ENCODE results near the gene C16orf87. TPM values are rescaled to one million over a fixed set of nuclear protein-coding genes. Genes with fewer than 3 reads are reported as not detected.

Gene C16orf87
- total RNA-seq, 2 experiments from 2014 or later = 18.0 to 19.6 TPM

DNA sequence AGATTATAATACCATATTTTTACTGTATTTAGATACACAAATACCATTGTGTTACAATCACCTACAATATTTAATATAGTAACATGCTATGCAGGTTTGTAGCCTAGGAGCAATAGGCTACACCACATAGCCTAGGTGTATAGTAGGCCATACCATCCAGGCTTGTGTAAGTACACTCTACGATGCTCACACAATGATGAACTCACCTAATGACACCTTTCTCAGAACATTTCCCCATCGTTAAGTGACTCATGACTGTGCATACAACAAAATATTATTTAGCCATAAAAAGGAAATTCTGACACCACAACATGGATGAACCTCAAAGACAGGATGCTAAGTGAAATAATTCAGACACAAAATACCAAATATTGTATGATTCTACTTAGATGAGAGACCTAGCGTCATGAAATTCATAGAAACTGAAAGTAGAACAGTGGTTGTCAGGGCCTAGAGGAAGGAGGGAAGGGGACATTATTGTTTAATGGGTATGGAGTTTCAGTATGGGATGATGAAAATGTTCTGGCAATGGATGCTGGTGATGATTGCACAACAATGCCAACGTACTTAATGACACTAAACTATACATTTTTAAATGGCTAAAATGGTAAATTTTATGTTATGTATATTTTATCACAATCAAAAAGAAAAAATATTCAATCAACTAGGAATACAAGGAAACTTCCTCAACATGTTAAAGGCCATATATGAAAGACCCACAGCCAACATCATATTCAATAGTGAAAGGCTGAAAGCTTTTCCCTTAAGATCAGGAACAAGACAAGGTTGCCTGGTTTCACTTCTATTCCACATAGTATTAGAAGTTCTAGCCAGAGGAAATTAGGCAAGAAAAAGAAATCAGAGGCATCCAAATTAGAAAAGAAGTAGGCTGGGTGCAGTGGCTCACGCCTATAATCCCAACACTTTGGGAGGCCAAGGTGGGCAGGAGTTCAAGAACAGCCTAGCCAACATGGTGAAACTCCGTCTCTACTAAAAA is 5.9 kb upstream of the C16orf87 start:
- Mint-ChIP-seq H3K4me1 (peaks cover 4% of the 10 kb centered on the region), H3K27ac (no peak overlapping the region), H3K27me3 (peaks cover 8% of the 10 kb centered on the region), H3K9me3 (peaks cover under 1% of the 10 kb centered on the region), H3K36me3 (ENCODE audit: low read depth) (no peaks in the 10 kb centered on the region), H3K4me3 (no peak overlapping the region)
- no peak for DNase-seq
- CTCF ChIA-PET = no interaction called here
- POLR2A ChIA-PET = no interaction called here

DNA sequence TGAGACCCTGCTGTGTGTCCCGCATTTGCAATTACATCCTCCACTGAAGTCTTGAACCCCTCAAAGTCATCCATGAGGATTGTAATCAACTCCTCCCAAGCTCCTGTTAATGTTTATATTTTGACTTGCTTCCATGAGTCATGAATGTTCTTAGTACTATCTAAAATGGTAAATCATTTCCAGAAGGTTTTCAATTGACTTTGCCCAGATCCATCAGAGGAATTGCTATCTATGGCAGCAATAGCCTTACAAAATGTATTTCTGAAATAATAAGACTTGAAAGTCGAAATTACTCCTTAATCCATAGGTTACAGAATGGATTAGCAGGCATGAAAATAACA is 2.5 kb upstream of the C16orf87 start:
- H3K27ac Mint-ChIP-seq = no peak overlapping the region
- H3K36me3 Mint-ChIP-seq (ENCODE audit: low read depth) = peaks cover 10% of the 10 kb centered on the region
- no peak for DNase-seq
- no peaks in the 10 kb centered on the region for H3K9me3 Mint-ChIP-seq
- POLR2A ChIA-PET = no interaction called here
- peaks cover 8% of the 10 kb centered on the region for H3K27me3 Mint-ChIP-seq
- H3K4me3 Mint-ChIP-seq = no peak overlapping the region
- CTCF ChIA-PET = interaction anchor here (0.7 kb wide), 1 partner anchor 120 kb away, joined by 3 read pairs; no protein-coding TSS in a partner anchor
- H3K4me1 Mint-ChIP-seq = peaks cover 21% of the 10 kb centered on the region

DNA sequence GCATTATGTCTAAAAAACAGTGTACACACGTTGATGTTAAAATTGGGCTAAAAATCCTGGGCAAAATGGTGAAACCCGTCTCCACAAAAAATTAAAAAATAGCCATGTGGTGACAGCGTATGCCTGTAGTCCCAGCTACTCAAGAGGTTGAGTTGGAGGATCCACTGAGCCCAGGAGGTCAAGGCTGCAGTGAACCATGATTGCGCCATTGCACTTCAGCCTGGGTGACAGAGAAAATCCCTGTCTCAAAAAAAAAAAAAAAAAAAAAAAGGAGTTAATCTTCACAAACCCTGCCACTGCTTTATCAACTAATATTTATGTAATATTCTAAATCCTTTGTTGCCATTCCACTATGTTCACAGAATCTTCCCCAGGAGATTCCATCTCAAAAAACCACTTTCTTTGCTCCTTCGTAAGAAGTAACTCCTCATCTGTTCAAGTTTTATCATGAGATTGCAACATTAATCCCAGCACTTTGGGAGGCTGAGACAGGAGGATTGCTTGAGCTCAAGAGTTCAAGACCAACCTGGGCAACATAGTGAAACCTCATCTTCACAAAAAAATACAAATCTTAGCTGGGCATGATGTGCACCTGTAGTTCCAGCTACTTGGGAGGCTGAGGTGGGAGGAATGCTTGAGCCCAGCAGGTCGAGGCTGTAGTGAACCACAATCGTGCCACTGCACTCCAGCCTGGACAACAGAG is 1.9 kb upstream of the C16orf87 start:
- H3K27me3 Mint-ChIP-seq = peaks cover 7% of the 10 kb centered on the region
- H3K36me3 Mint-ChIP-seq (ENCODE audit: low read depth) = peaks cover 10% of the 10 kb centered on the region
- POLR2A ChIA-PET = no interaction called here
- H3K4me1 Mint-ChIP-seq = peaks cover 27% of the 10 kb centered on the region
- CTCF ChIA-PET = interaction anchor here (0.7 kb wide), 1 partner anchor 120 kb away, joined by 3 read pairs; no protein-coding TSS in a partner anchor
- H3K9me3 Mint-ChIP-seq = no peaks in the 10 kb centered on the region
- no peak for DNase-seq
- H3K27ac Mint-ChIP-seq = no peak overlapping the region
- no peak overlapping the region for H3K4me3 Mint-ChIP-seq

GRCh38 chr16:46830417-46830901 is 521 bp downstream of the C16orf87 start:
- CTCF ChIA-PET = interaction anchor here (0.7 to 1.4 kb wide), 2 partner anchors 10 to 140 kb away, joined by 3 read pairs; partner anchors contain the start of gene ORC6
- peak overlapping the region; percentile 98 for H3K4me3 Mint-ChIP-seq
- peaks cover 7% of the 10 kb centered on the region for H3K27me3 Mint-ChIP-seq
- DNase-seq = peak; percentile 51
- POLR2A ChIA-PET = interaction anchor here (0.8 to 4.7 kb wide), 16 partner anchors 8 to 210 kb away, joined by 3 to 30 read pairs (median 5); partner anchors contain the start of genes DNAJA2, GPT2, ORC6 and SHCBP1
- peaks cover 10% of the 10 kb centered on the region for H3K36me3 Mint-ChIP-seq (ENCODE audit: low read depth)
- H3K27ac Mint-ChIP-seq = peak overlapping the region; percentile 93
- H3K9me3 Mint-ChIP-seq = no peaks in the 10 kb centered on the region
- peaks cover 39% of the 10 kb centered on the region for H3K4me1 Mint-ChIP-seq

GRCh38 chr16:46828943-46829342 is 2.0 kb downstream of the C16orf87 start:
- H3K4me1 Mint-ChIP-seq = peaks cover 45% of the 10 kb centered on the region
- peaks cover 5% of the 10 kb centered on the region for H3K27me3 Mint-ChIP-seq
- H3K4me3 Mint-ChIP-seq = peak overlapping the region; percentile 98
- CTCF ChIA-PET = interaction anchor here (0.6 to 1.8 kb wide), 8 partner anchors 9 to 616 kb away, joined by 3 to 6 read pairs (median 3); no protein-coding TSS in a partner anchor
- H3K36me3 Mint-ChIP-seq (ENCODE audit: low read depth) = peaks cover 16% of the 10 kb centered on the region
- no peaks in the 10 kb centered on the region for H3K9me3 Mint-ChIP-seq
- DNase-seq = no peak
- H3K27ac Mint-ChIP-seq = peak overlapping the region; percentile 93
- POLR2A ChIA-PET = interaction anchor here (0.7 to 4.7 kb wide), 12 partner anchors 9 to 208 kb away, joined by 3 to 30 read pairs (median 5); partner anchors contain the start of genes DNAJA2, ORC6 and SHCBP1

DNA sequence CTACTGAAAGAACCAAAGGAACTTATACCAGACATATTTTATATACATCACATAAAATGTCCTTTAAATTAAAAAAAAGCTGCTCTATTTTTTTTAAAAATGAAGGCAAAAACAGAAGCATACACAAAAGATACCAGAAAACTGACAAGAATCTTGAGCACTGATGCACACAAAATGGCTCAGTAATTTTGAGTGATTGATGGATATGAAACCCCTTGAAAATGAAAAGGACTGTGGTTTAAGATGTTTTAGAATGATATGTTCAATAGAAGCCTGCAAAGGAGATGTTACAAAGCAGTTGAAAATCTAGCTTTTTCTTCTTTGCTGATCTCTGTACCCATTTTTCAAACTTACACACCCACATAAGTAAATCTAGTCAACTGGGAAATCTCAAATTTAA is 2.7 kb downstream of the C16orf87 start:
- Mint-ChIP-seq H3K4me1 (peaks cover 51% of the 10 kb centered on the region), H3K27ac (peak overlapping the region; percentile 93), H3K4me3 (peak overlapping the region; percentile 98), H3K27me3 (peaks cover 2% of the 10 kb centered on the region), H3K36me3 (ENCODE audit: low read depth) (peaks cover 21% of the 10 kb centered on the region), H3K9me3 (no peaks in the 10 kb centered on the region)
- DNase-seq = no peak
- ChIA-PET POLR2A (interaction anchor here (0.6 to 4.7 kb wide), 15 partner anchors 8 to 1538 kb away, joined by 3 to 30 read pairs (median 5); partner anchors contain the start of genes DNAJA2, ORC6 and SHCBP1), CTCF (interaction anchor here (0.7 to 1.8 kb wide), 3 partner anchors 15 to 210 kb away, joined by 3 to 5 read pairs (median 3); no protein-coding TSS in a partner anchor)

DNA sequence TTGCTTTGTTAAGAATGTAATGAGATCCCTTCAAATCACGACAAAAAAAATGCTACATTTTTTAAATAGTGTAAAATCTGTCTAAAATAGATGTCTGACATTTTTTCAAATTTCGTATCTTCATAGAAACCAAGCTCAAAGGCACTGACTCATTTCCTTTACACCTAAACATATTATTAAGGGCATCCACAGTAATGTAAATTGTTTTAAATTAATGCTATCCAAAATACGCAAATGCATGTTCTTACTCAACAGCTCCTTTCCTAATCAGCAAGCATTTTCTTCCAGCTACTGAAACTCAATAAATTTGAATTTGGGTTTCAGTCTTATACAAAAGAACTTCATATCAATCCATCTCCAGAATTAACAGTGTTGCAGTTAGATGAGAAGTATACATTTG is 4.3 kb downstream of the C16orf87 start:
- Mint-ChIP-seq H3K36me3 (ENCODE audit: low read depth) (peaks cover 21% of the 10 kb centered on the region), H3K9me3 (no peaks in the 10 kb centered on the region), H3K27ac (peak overlapping the region; percentile 58), H3K4me3 (peak overlapping the region; percentile 37), H3K4me1 (peaks cover 51% of the 10 kb centered on the region), H3K27me3 (no peaks in the 10 kb centered on the region)
- DNase-seq = no peak
- CTCF ChIA-PET = interaction anchor here (1.3 to 1.6 kb wide), 2 partner anchors 26 to 153 kb away, joined by 3 to 4 read pairs; no protein-coding TSS in a partner anchor
- POLR2A ChIA-PET = interaction anchor here (0.7 to 2.6 kb wide), 5 partner anchors 10 to 137 kb away, joined by 3 to 9 read pairs (median 3); partner anchors contain the start of gene ORC6

GRCh38 chr16:46822270-46822669 is 8.7 kb downstream of the C16orf87 start:
- ChIA-PET POLR2A (interaction anchor here (0.9 to 1.9 kb wide), 5 partner anchors 9 to 202 kb away, joined by 3 to 10 read pairs (median 4); partner anchors contain the start of gene C16orf87), CTCF (interaction anchor here (1.3 to 2.7 kb wide), 2 partner anchors 20 to 131 kb away, joined by 3 to 5 read pairs; no protein-coding TSS in a partner anchor)
- H3K9me3 Mint-ChIP-seq = no peaks in the 10 kb centered on the region
- H3K27ac Mint-ChIP-seq = no peak overlapping the region
- peaks cover 30% of the 10 kb centered on the region for H3K4me1 Mint-ChIP-seq
- H3K4me3 Mint-ChIP-seq = no peak overlapping the region
- no peaks in the 10 kb centered on the region for H3K27me3 Mint-ChIP-seq
- DNase-seq = peak; percentile 41
- H3K36me3 Mint-ChIP-seq (ENCODE audit: low read depth) = peaks cover 19% of the 10 kb centered on the region

GRCh38 chr16:46817961-46818360 is 13.0 kb downstream of the C16orf87 start:
- Mint-ChIP-seq H3K36me3 (ENCODE audit: low read depth) (peaks cover 49% of the 10 kb centered on the region), H3K9me3 (peaks cover 13% of the 10 kb centered on the region), H3K4me1 (peaks cover 43% of the 10 kb centered on the region), H3K4me3 (no peak overlapping the region), H3K27me3 (no peaks in the 10 kb centered on the region), H3K27ac (no peak overlapping the region)
- ChIA-PET POLR2A (interaction anchor here (1.9 kb wide), 1 partner anchor 9 kb away, joined by 9 read pairs; no protein-coding TSS in a partner anchor), CTCF (interaction anchor here (1.2 kb wide), 1 partner anchor 10 kb away, joined by 3 read pairs; no protein-coding TSS in a partner anchor)
- no peak for DNase-seq

- Mint-ChIP-seq H3K36me3 (ENCODE audit: low read depth) (peaks cover 57% of the 10 kb centered on the region), H3K4me1 (peaks cover 52% of the 10 kb centered on the region), H3K27ac (no peak overlapping the region), H3K27me3 (no peaks in the 10 kb centered on the region), H3K4me3 (no peak overlapping the region), H3K9me3 (peaks cover 13% of the 10 kb centered on the region)
- CTCF ChIA-PET = interaction anchor here (1.0 kb wide), 1 partner anchor 14 kb away, joined by 4 read pairs; no protein-coding TSS in a partner anchor
- no peak for DNase-seq
- POLR2A ChIA-PET = interaction anchor here (0.8 to 1.5 kb wide), 3 partner anchors 12 to 16 kb away, joined by 3 to 5 read pairs (median 4); partner anchors contain the start of gene C16orf87
Measured at GRCh38 chr16:46814790-46815189, 16.2 kb downstream of the C16orf87 start.

GRCh38 chr16:46813611-46814010 is 17.4 kb downstream of the C16orf87 start:
- Mint-ChIP-seq H3K9me3 (peaks cover 13% of the 10 kb centered on the region), H3K4me3 (no peak overlapping the region), H3K27ac (no peak overlapping the region), H3K36me3 (ENCODE audit: low read depth) (peaks cover 50% of the 10 kb centered on the region), H3K4me1 (peaks cover 46% of the 10 kb centered on the region), H3K27me3 (no peaks in the 10 kb centered on the region)
- POLR2A ChIA-PET = interaction anchor here (0.6 to 1.5 kb wide), 7 partner anchors 8 to 322 kb away, joined by 3 to 5 read pairs (median 3); partner anchors contain the start of gene C16orf87
- CTCF ChIA-PET = interaction anchor here (0.6 to 0.7 kb wide), 3 partner anchors 14 to 40 kb away, joined by 3 read pairs; no protein-coding TSS in a partner anchor
- no peak for DNase-seq

Measured in activated CD4-positive, alpha-beta memory T cell treated with anti-CD3 and anti-CD28 coated beads, Interleukin-2, amount 10 ng/mL, durations not matched to agents 7 days and 5 days (primary cell).